A549 (cell line): ENCODE measurements around the gene DHX30. TPM values are rescaled to one million over a fixed set of nuclear protein-coding genes. Genes with fewer than 3 reads are reported as not detected.

ENCODE experiments used
- ATAC-seq, 2 experiments: fragments of 200-7000 bp in 1 of 2; fragments of >200 bp in 1 of 2; cut with Nextera tagmentation in 1 of 2; cut with Tn5 transposase in 1 of 2; 3 replicates each; pipeline versions ENCODE4 v1.8.0 to v1.9.1; 2018 to 2020; ENCODE audit warnings: mild to moderate bottlenecking in 1 of 2, moderate library complexity in 1 of 2
- CTCF ChIA-PET: fragments of 300-600 bp; sonication (Branson Sonifier 250); formaldehyde crosslinking; extraction: SDS; loops from one replicate; lab custom pipeline; 2021; ENCODE audit warnings: antibody characterized with exemption, inconsistent platforms; lab: Yijun Ruan, JAX
- POLR2A ChIA-PET: fragments of 350-600 bp; formaldehyde crosslinking; extraction: SDS; loops from one replicate; lab custom pipeline; 2021; ENCODE audit warnings: antibody characterized with exemption, inconsistent platforms; lab: Yijun Ruan, JAX
- DNase-seq, 2 experiments: peaks; one replicate each; pipeline versions ENCODE4 v3.0.0 to v3.0.0-alpha.2; 2011 to 2016; ENCODE audit warnings: low read depth in 1 of 2, low spot score in 1 of 2
- FAIRE-seq: peaks from 2 replicates; lab custom pipeline; 2011; peaks lifted over from hg19 to GRCh38; lab: Jason Lieb, UNC
- H3K27ac ChIP-seq, 2 experiments: fragments of >200 bp; sonication (Bioruptor Twin); formaldehyde crosslinking; 3 replicates each; pipeline ENCODE4 v1.5.1; 2016 to 2017
- H3K4me1 ChIP-seq: fragments of >200 bp; sonication (Bioruptor Twin); formaldehyde crosslinking; 3 replicates; pipeline ENCODE4 v1.6.1; 2016
- H3K4me2 ChIP-seq: fragments of >200 bp; sonication (Bioruptor Twin); formaldehyde crosslinking; 3 replicates; pipeline ENCODE4 v1.6.1; 2016
- H3K4me3 ChIP-seq: fragments of >200 bp; sonication (Bioruptor Twin); formaldehyde crosslinking; 3 replicates; pipeline ENCODE4 v1.5.1; 2016
- H3K9me3 ChIP-seq: fragments of >200 bp; sonication (Bioruptor Twin); formaldehyde crosslinking; 3 replicates; pipeline ENCODE4 v1.6.1; 2016
- ATOH8 ChIP-seq: fragments of 250-450 bp; sonication (Bioruptor Pico); IDR thresholded peaks from 2 replicates; pipeline ENCODE4 v1.5.0; 2020; ENCODE audit warnings: low read depth, mild to moderate bottlenecking, moderate library complexity
- BCL3 ChIP-seq: fragments of >200 bp; sonication (Bioruptor Twin); formaldehyde crosslinking; IDR thresholded peaks from 3 replicates; pipeline ENCODE4 v1.6.1; 2016
- CEBPB ChIP-seq, 2 experiments: fragments of >200 bp in 1 of 2; sonication (Bioruptor Twin) in 1 of 2; formaldehyde crosslinking in 1 of 2; IDR thresholded peaks; 2 replicates each; pipeline ENCODE4 v1.6.1; 2012 to 2016
- CHD4 ChIP-seq: fragments of 200-600 bp; sonication (generic); IDR thresholded peaks from 2 replicates; pipeline ENCODE4 v1.6.1; 2016; ENCODE audit warnings: antibody characterized with exemption, mild to moderate bottlenecking, borderline replicate concordance
- CTCF ChIP-seq: fragments of >200 bp; sonication (Bioruptor Twin); formaldehyde crosslinking; IDR thresholded peaks from 3 replicates; pipeline ENCODE4 v1.5.1; 2016
- E2F6 ChIP-seq: IDR thresholded peaks from 2 replicates; pipeline ENCODE4 v1.6.1; 2012; ENCODE audit warnings: low read depth, borderline replicate concordance
- ESRRA ChIP-seq: fragments of 150-350 bp; IDR thresholded peaks from 2 replicates; pipeline ENCODE4 v1.6.1; 2014; ENCODE audit warnings: mild to moderate bottlenecking, low read length, borderline replicate concordance
- FOSB ChIP-seq: fragments of 250-450 bp; sonication (Bioruptor Pico); IDR thresholded peaks from 2 replicates; pipeline ENCODE4 v1.5.0; 2020; ENCODE audit warnings: mild to moderate bottlenecking, moderate library complexity
- FOXS1 ChIP-seq: fragments of 250-450 bp; sonication (Bioruptor Pico); IDR thresholded peaks from 2 replicates; pipeline ENCODE4 v1.5.0; 2020; ENCODE audit warnings: mild to moderate bottlenecking, moderate library complexity
- GATA3 ChIP-seq: IDR thresholded peaks from 2 replicates; pipeline ENCODE4 v1.6.1; 2012; ENCODE audit warnings: borderline replicate concordance
- HDAC2 ChIP-seq: fragments of 200-600 bp; sonication (generic); IDR thresholded peaks from 2 replicates; pipeline ENCODE4 v1.6.1; 2016
- HOXB5 ChIP-seq: fragments of 250-450 bp; sonication (Bioruptor Pico); IDR thresholded peaks from 2 replicates; pipeline ENCODE4 v1.5.0; 2020; ENCODE audit warnings: mild to moderate bottlenecking, moderate library complexity
- JUNB ChIP-seq: fragments of >200 bp; sonication (Bioruptor Twin); formaldehyde crosslinking; IDR thresholded peaks from 2 replicates; pipeline ENCODE4 v1.6.1; 2016
- MAX ChIP-seq: IDR thresholded peaks from 2 replicates; pipeline ENCODE4 v1.6.1; 2012
- MAZ ChIP-seq: fragments of 150-350 bp; IDR thresholded peaks from 2 replicates; pipeline ENCODE4 v1.6.1; 2014; ENCODE audit warnings: antibody characterized with exemption, low read depth, low read length, borderline replicate concordance
- PHF8 ChIP-seq: fragments of 200-600 bp; sonication (generic); IDR thresholded peaks from 2 replicates; pipeline ENCODE4 v1.6.1; 2016; ENCODE audit warnings: low read depth, mild to moderate bottlenecking, antibody characterized with exemption, moderate library complexity, borderline replicate concordance
- POLR2A ChIP-seq: IDR thresholded peaks from 2 replicates; pipeline ENCODE4 v1.6.1; 2012; ENCODE audit warnings: mild to moderate bottlenecking, low read length
- RCOR1 ChIP-seq: fragments of 150-350 bp; IDR thresholded peaks from 2 replicates; pipeline ENCODE4 v1.6.1; 2014; ENCODE audit warnings: antibody characterized with exemption, low read length, low read depth
- RFX5 ChIP-seq: fragments of 450-650 bp; IDR thresholded peaks from 2 replicates; pipeline ENCODE4 v1.7.1; 2014; ENCODE audit warnings: antibody characterized with exemption, mild to moderate bottlenecking, moderate library complexity
- RNF2 ChIP-seq: fragments of 200-600 bp; sonication (generic); IDR thresholded peaks from 2 replicates; pipeline ENCODE4 v1.6.1; 2016; ENCODE audit warnings: low read depth, mild to moderate bottlenecking, antibody characterized with exemption, moderate library complexity, borderline replicate concordance
- TFCP2L1 ChIP-seq: fragments of 250-450 bp; sonication (Bioruptor Pico); IDR thresholded peaks from 2 replicates; pipeline ENCODE4 v1.5.0; 2021; ENCODE audit warnings: mild to moderate bottlenecking
- TP53 ChIP-seq: fragments of 250-450 bp; sonication (Bioruptor Pico); IDR thresholded peaks from 2 replicates; pipeline ENCODE4 v1.5.0; 2021; ENCODE audit warnings: mild to moderate bottlenecking, moderate library complexity
- ZC3H11A ChIP-seq: fragments of 450-650 bp; IDR thresholded peaks from 2 replicates; pipeline ENCODE4 v1.6.1; 2014; ENCODE audit warnings: antibody characterized with exemption, mild to moderate bottlenecking
- WGBS: methylation state at CpG from one replicate; pipeline ENCODE4 v1.1.6; 2017; ENCODE audit errors: missing lambda C conversion rate; 5-methylcytosine and 5-hydroxymethylcytosine counted together
- polyA plus RNA-seq, 4 experiments: library from polyadenylated mRNA; depleted of rRNA in 3 of 4; stranded (reverse); fragments of >200 nt; fragmentation: RNase III in 1 of 4; extraction: RNeasy Plus Mini Kit Qiagen cat#74134 plus additional on column Dnase treatment in 1 of 4; gene quantifications; 2 replicates in 3 of 4; 3 replicates in 1 of 4; pipeline ENCODE4 v1.2.3, GENCODE V29; 2011 to 2017
- small RNA-seq, 6 experiments: library from RNA; depleted of rRNA; stranded (forward); fragments of <200 nt; gene quantifications; one replicate each; pipeline ENCODE3, GENCODE V24; 2012

Gene DHX30
- polyA plus RNA-seq, 2 of the 4 experiments (the other 2 are of a cell fraction): 40.5 to 44.6 TPM

- TF ChIP-seq RNF2 (no peak), FOSB (CRISPR knock-in tag) (no peak), TFCP2L1 (CRISPR knock-in tag) (no peak), CEBPB (IDR thresholded peaks at IDR 0.05) (no peak), MAZ (no peak), E2F6 (no peak), CHD4 (no peak)
Measured at GRCh38 chr3:47897954-47898353, 95.0 kb downstream of the DHX30 start (continued).

GRCh38 chr3:47899495-47900108 lies 96.7 kb downstream of the DHX30 start:
- WGBS: 92% methylated on average over 3 of the region's 3 CpGs
- H3K27ac ChIP-seq: no peak overlapping the region
- CTCF ChIA-PET: interaction anchor here (0.6 to 0.7 kb wide), 2 partner anchors 9 to 70 kb away, joined by 3 read pairs; no protein-coding TSS in a partner anchor
- FAIRE-seq (no peak), ATAC-seq (no peak), DNase-seq (no peak)
- no peak overlapping the region for H3K4me2 ChIP-seq
- no peak for TF ChIP-seq TP53 (CRISPR knock-in tag)
- TF ChIP-seq ATOH8 (CRISPR knock-in tag): no peak
- no peak for TF ChIP-seq MAX
- no peak for TF ChIP-seq CTCF
- TF ChIP-seq ZC3H11A: no peak
- no peak for TF ChIP-seq RFX5
- TF ChIP-seq JUNB: no peak
- TF ChIP-seq POLR2A: no peak
- TF ChIP-seq RNF2: no peak
- TF ChIP-seq FOXS1 (CRISPR knock-in tag): no peak
- TF ChIP-seq CHD4: no peak
- no peak for TF ChIP-seq PHF8
- TF ChIP-seq ESRRA: no peak
- TF ChIP-seq HDAC2: no peak
- no peak for TF ChIP-seq HOXB5 (CRISPR knock-in tag)
- TF ChIP-seq RCOR1: no peak
- TF ChIP-seq GATA3: no peak
- TF ChIP-seq BCL3: no peak
- no peak for TF ChIP-seq E2F6
- TF ChIP-seq CEBPB (IDR thresholded peaks at IDR 0.05): no peak
- TF ChIP-seq, all 56 proteins: peak for 0
- H3K9me3 ChIP-seq: no peaks in the 10 kb centered on the region
- no peaks in the 10 kb centered on the region for H3K4me1 ChIP-seq
- H3K4me3 ChIP-seq: no peak overlapping the region
- POLR2A ChIA-PET: no interaction called here

Small RNA genes within 50 kb of the gene (small RNA-seq; reads per million reads assigned to genes)
- gene MIR1226 (0 to 8.7 (median 2.5) reads per million in 6 experiments), gene RF02271 (0 reads per million in 6 experiments)

Other genes starting within 250 kb of the DHX30 start
- gene CSPG5, start 224.3 kb upstream of the DHX30 start, polyA plus RNA-seq (2011; rRNA removed): 0.14 and 0.38 TPM in 2 replicates
- 0.93 to 1.1 TPM (median 1.1 TPM) in 3 replicates for gene CSPG5, start 224.3 kb upstream of the DHX30 start, polyA plus RNA-seq (2017; fragmentation: RNase III; extraction: RNeasy Plus Mini Kit Qiagen cat#74134 plus additional on column Dnase treatment)
- gene SMARCC1, start 21.2 kb upstream of the DHX30 start, polyA plus RNA-seq (2011; rRNA removed): 27.1 and 27.9 TPM in 2 replicates
- 25.2 to 27.5 TPM (median 27.5 TPM) in 3 replicates for gene SMARCC1, start 21.2 kb upstream of the DHX30 start, polyA plus RNA-seq (2017; fragmentation: RNase III; extraction: RNeasy Plus Mini Kit Qiagen cat#74134 plus additional on column Dnase treatment)
- gene MAP4, start 213.3 kb downstream of the DHX30 start, polyA plus RNA-seq (2011; rRNA removed): 90.1 and 98.5 TPM in 2 replicates
- gene MAP4, start 213.3 kb downstream of the DHX30 start, polyA plus RNA-seq (2017; fragmentation: RNase III; extraction: RNeasy Plus Mini Kit Qiagen cat#74134 plus additional on column Dnase treatment): 77.7 to 84.4 TPM (median 80.6 TPM) in 3 replicates